H1 (cell line): ENCODE results near the gene TERB2. TPM values are rescaled to one million over a fixed set of nuclear protein-coding genes. Genes with fewer than 3 reads are reported as not detected.
A peak's percentile ranks its signal among the peaks of the same experiment; 100 is the strongest.

Experiments used
- CBX5 ChIP-seq: fragments of 300-800, 300-1000 bp; sonication (generic); IDR thresholded peaks from 2 replicates; pipeline ENCODE4 v1.7.1; 2016; ENCODE audit warnings: antibody characterized with exemption, low read length, low read depth
- E2F6 ChIP-seq: IDR thresholded peaks from 2 replicates; pipeline ENCODE4 v1.6.1; 2012; ENCODE audit warnings: inconsistent platforms
- EP300 ChIP-seq, 2 experiments: IDR thresholded peaks; 1 replicate in 1 of 2; 2 replicates in 1 of 2; pipeline ENCODE4 v1.6.1; 2011 to 2012; ENCODE audit warnings: low read depth in 2 of 2, low read length in 2 of 2, mild to moderate bottlenecking in 2 of 2, borderline replicate concordance in 1 of 2, inconsistent platforms in 1 of 2, moderate library complexity in 1 of 2
- JUN ChIP-seq: IDR thresholded peaks from 2 replicates; pipeline ENCODE4 v1.6.1; 2011; ENCODE audit warnings: low read depth, mild to moderate bottlenecking, improper control_type of control experiment, low read length
- KDM4A ChIP-seq: IDR thresholded peaks from one replicate; pipeline ENCODE4 v1.7.1; 2012; ENCODE audit warnings: low read depth, mild to moderate bottlenecking, moderate library complexity, low read length, inconsistent platforms; ENCODE audit not compliant: severe bottlenecking
- PHF8 ChIP-seq: fragments of 200-600 bp; sonication (generic); conservative IDR thresholded peaks from 2 replicates; pipeline ENCODE4 v1.7.1; 2012; ENCODE audit warnings: low read depth, mild to moderate bottlenecking, inconsistent platforms, low read length, moderate library complexity
- POLR2A ChIP-seq, 2 experiments: IDR thresholded peaks; 1 replicate in 1 of 2; 2 replicates in 1 of 2; pipeline ENCODE4 v1.6.1; 2011; ENCODE audit warnings: low read depth in 2 of 2, low read length in 2 of 2, mild to moderate bottlenecking in 2 of 2; ENCODE audit errors: control extremely low read depth in 1 of 2
- POLR2AphosphoS5 ChIP-seq: IDR thresholded peaks from 2 replicates; pipeline ENCODE4 v1.6.1; 2011; ENCODE audit warnings: low read depth, low read length
- POU5F1 ChIP-seq: IDR thresholded peaks from 2 replicates; pipeline ENCODE4 v1.6.1; 2011; ENCODE audit warnings: low read depth, mild to moderate bottlenecking, low read length, moderate library complexity
- RAD21 ChIP-seq, 2 experiments: IDR thresholded peaks in 1 of 2; conservative IDR thresholded peaks in 1 of 2; 2 replicates each; pipeline ENCODE4 v1.6.1; 2011; ENCODE audit warnings: low read depth in 2 of 2, low read length in 2 of 2, improper control_type of control experiment in 1 of 2, inconsistent platforms in 1 of 2, mild to moderate bottlenecking in 1 of 2, moderate library complexity in 1 of 2
- SP1 ChIP-seq: IDR thresholded peaks from 2 replicates; pipeline ENCODE4 v1.6.1; 2011; ENCODE audit warnings: low read depth, low read length
- SUZ12 ChIP-seq: fragments of 200-600 bp; sonication (generic); IDR thresholded peaks from 2 replicates; pipeline ENCODE4 v1.6.1; 2012; ENCODE audit warnings: mild to moderate bottlenecking, inconsistent platforms, low read length, moderate library complexity, mixed read lengths
- TAF1 ChIP-seq: IDR thresholded peaks from 2 replicates; pipeline ENCODE4 v1.6.1; 2011; ENCODE audit warnings: mild to moderate bottlenecking, low read depth, low read length
- USF2 ChIP-seq: IDR thresholded peaks from 2 replicates; pipeline ENCODE4 v1.6.1; 2011; ENCODE audit warnings: low read length, improper control_type of control experiment
- YY1 ChIP-seq: IDR thresholded peaks from 2 replicates; pipeline ENCODE4 v1.6.1; 2011; ENCODE audit warnings: low read depth, mild to moderate bottlenecking, low read length
- polyA plus RNA-seq, 7 experiments: library from polyadenylated mRNA; depleted of rRNA in 3 of 7; stranded (reverse) in 5 of 7; unstranded in 2 of 7; fragments of >200 nt in 5 of 7; fragments of 200-250 nt in 2 of 7; gene quantifications; 1 replicate in 5 of 7; 2 replicates in 1 of 7; 4 replicates in 1 of 7; pipeline versions ENCODE4 v1.2.1 to v1.2.3, GENCODE V29; 2011 to 2013; ENCODE audit warnings: missing spikeins in 2 of 7, mixed read lengths in 2 of 7
- total RNA-seq: library from RNA; stranded (reverse); fragmentation: NEBNext Ultra II Directional; extraction: Animal tissue kit (Norgen Biotek cat#: 25700); gene quantifications from 2 replicates; pipeline ENCODE4 v1.2.1, GENCODE V29; 2021

TERB2 gene
- total and polyA plus RNA-seq, 2 of the 8 experiments (the other 6 are each of a cell fraction or from before 2014, with no cell fraction given) = not detected

GRCh38 chr15:45022871-45023658 is 66.6 kb downstream of the TERB2 start, which contains the start of gene SORD (continued):
- TF ChIP-seq RAD21 (IDR thresholded peaks at IDR 0.05 in 1 of 2, conservative IDR thresholded peaks at IDR 0.05 in 1 of 2; ENCODE audit: low read depth in 2 of 2, low read length in 2 of 2) = no peak
- TF ChIP-seq PHF8 = peak; percentile 65
- no peak for TF ChIP-seq USF2
- peak; percentile 89 for TF ChIP-seq E2F6
- peak; percentile 96 for TF ChIP-seq TAF1
- TF ChIP-seq SP1 = 0 out of 2 replicates have a peak, but pooled peaks have one; percentile 31
- peak; percentile 90 for TF ChIP-seq POLR2AphosphoS5
- TF ChIP-seq POLR2A (IDR thresholded peaks at IDR 0.05; ENCODE audit: control extremely low read depth in 1 of 2, low read depth in 2 of 2, low read length in 2 of 2) = peak; percentile 84 to 94
- no peak for TF ChIP-seq EP300 (IDR thresholded peaks at IDR 0.05; ENCODE audit: borderline replicate concordance in 1 of 2, low read depth in 2 of 2, low read length in 2 of 2)
- no peak for TF ChIP-seq POU5F1
- TF ChIP-seq SUZ12 = no peak
- peak; percentile 74 for TF ChIP-seq KDM4A
- TF ChIP-seq YY1 = peak; percentile 64; the same call in 1 of the 2 replicates
- no peak for TF ChIP-seq CBX5
- no peak for TF ChIP-seq JUN
